Measurements from ENCODE around the gene SOX6. TPM values are rescaled to one million over a fixed set of nuclear protein-coding genes. Genes with fewer than 3 reads are reported as not detected.

SOX6 gene
- total RNA-seq, 1 donor from 2014 or later = 1.6 TPM

DNA sequence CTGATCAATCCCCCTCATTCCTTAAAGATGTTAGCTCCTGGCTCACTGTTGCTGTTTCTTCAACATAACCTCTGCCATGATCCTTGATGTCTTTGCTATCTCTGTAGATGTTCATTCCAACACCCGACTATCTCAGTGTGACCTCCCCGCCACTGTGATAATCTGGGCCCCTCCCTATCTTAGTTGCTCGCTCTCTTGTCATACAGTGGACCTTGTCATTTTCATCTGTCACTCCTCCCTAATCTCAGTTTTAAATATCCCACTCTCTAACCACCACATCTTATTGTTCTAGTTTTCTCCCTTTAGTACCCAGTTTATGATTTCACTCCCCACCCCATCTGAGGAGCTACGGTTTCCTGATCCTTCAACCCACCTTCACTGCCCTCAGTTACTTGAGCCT lies 379.2 kb downstream of the SOX6 start:
- Histone ChIP-seq H3K4me3 (no peak overlapping the region), H3K27ac (no peak overlapping the region), H3K36me3 (no peaks in the 10 kb centered on the region), H3K9me3 (no peaks in the 10 kb centered on the region), H3K27me3 (no peaks in the 10 kb centered on the region), H3K4me1 (no peaks in the 10 kb centered on the region)
- intact Hi-C loops (cut with DNase I) = no loop called here
- TF ChIP-seq, protein P1, sequence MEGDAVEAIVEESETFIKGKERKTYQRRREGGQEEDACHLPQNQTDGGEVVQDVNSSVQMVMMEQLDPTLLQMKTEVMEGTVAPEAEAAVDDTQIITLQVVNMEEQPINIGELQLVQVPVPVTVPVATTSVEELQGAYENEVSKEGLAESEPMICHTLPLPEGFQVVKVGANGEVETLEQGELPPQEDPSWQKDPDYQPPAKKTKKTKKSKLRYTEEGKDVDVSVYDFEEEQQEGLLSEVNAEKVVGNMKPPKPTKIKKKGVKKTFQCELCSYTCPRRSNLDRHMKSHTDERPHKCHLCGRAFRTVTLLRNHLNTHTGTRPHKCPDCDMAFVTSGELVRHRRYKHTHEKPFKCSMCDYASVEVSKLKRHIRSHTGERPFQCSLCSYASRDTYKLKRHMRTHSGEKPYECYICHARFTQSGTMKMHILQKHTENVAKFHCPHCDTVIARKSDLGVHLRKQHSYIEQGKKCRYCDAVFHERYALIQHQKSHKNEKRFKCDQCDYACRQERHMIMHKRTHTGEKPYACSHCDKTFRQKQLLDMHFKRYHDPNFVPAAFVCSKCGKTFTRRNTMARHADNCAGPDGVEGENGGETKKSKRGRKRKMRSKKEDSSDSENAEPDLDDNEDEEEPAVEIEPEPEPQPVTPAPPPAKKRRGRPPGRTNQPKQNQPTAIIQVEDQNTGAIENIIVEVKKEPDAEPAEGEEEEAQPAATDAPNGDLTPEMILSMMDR (IDR thresholded peaks at IDR 0.05) = no peak
- no peak for DNase-seq (ENCODE audit: low spot score in 2 of 2)

DNA sequence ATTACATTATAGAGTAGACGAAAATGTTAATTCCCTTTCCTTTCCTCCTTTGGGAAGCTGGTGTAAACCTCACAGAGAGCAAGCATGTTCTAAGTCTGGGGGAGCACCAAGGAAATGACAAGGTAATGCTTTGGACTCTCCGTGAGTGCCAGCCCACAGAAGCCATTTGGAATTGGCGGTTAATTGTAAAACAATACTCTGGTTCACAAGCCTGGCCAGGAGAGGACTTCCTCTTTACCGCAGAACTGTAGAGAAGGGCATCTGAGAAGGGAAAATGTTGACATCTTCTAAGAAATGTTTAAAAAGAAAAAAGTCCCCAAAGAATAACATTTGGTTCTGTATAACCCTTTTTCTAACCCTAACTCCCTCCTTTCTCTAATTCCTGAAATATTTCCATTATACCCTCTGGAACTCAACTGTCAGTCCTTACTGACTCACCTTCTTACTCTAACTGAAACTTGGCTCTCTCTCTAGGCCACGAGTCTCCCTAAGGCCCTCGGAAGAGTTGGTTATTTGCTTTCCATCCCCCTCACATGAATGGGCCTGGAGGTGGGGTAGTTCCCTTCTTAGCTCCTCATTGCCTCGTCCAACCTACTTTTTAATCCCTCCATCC lies 379.8 kb downstream of the SOX6 start:
- no peaks in the 10 kb centered on the region for H3K4me1 ChIP-seq
- no peak overlapping the region for H3K27ac ChIP-seq
- intact Hi-C loops (cut with DNase I) = no loop called here
- no peaks in the 10 kb centered on the region for H3K9me3 ChIP-seq
- TF ChIP-seq, protein P1 (IDR thresholded peaks at IDR 0.05) = no peak
- no peak overlapping the region for H3K4me3 ChIP-seq
- no peaks in the 10 kb centered on the region for H3K27me3 ChIP-seq
- no peak for DNase-seq (ENCODE audit: low spot score in 2 of 2)
- H3K36me3 ChIP-seq = no peaks in the 10 kb centered on the region

DNA sequence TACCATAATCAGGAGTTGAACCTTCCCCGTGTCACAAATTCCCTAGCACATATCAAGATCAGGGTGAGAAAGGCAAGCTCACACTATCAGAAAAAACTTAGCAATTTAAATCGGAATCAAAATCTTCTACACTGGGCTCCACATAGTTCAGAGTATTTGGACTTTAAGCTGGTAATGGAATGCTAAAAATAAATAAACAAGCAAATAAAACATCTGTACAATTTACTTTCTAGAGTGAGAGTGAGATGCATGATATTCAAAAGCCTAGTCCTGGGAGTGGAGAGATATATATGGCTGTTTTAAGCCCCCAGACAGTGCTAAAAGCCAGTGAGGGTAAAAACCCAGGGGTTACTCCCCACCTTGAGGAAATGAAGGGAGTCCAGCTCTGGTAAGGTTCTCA lies 380.6 kb downstream of the SOX6 start:
- Histone ChIP-seq H3K27me3 (no peaks in the 10 kb centered on the region), H3K27ac (no peak overlapping the region), H3K9me3 (no peaks in the 10 kb centered on the region), H3K4me1 (no peaks in the 10 kb centered on the region), H3K4me3 (no peak overlapping the region), H3K36me3 (no peaks in the 10 kb centered on the region)
- DNase-seq (ENCODE audit: low spot score in 2 of 2) = no peak
- intact Hi-C loops (cut with DNase I) = no loop called here
- TF ChIP-seq, protein P1 (IDR thresholded peaks at IDR 0.05) = no peak

DNA sequence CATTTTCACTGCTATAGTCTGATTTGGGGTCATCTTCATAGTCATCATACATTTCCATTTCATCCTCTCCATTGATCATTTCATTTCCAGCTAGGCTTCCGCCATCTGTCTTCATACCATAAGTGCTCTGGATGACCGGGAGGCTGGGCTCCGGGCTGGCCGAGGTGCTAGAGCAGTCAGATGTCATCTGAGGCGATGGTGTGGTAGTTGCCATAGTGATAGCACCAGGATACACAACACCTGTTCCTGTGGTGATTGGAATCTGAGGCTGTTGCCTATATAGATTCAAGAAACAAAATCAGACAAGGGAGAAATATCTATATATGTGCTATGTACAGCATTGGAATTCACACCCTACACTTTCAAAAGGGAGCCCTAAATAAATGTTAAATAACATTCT lies 383.5 kb downstream of the SOX6 start:
- Histone ChIP-seq H3K9me3 (no peaks in the 10 kb centered on the region), H3K27ac (no peak overlapping the region), H3K36me3 (no peaks in the 10 kb centered on the region), H3K4me1 (peaks cover 0 to 18% of the 10 kb centered on the region in 2 donors), H3K4me3 (no peak overlapping the region), H3K27me3 (no peaks in the 10 kb centered on the region)
- intact Hi-C loops (cut with DNase I) = no loop called here
- no peak for DNase-seq (ENCODE audit: low spot score in 2 of 2)
- TF ChIP-seq, protein P1 (IDR thresholded peaks at IDR 0.05) = no peak

DNA sequence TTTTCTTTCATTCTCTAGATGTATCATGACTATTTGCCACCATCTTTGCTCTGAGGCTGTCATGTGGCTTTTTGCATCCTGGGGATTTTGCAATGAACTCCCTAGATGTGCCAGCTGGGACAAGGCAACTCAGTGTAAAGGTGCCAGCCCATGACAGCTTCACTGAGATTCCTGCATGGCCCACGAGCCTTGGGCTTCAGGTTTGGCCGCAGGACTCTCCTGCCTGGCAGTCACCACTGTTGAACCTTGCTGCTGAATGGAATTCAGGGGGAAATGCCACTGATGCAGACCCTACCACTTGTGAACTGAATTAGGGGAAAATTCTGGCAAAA lies 385.2 kb downstream of the SOX6 start:
- H3K4me1 ChIP-seq = peaks cover 0 to 21% of the 10 kb centered on the region in 2 donors
- H3K36me3 ChIP-seq = no peaks in the 10 kb centered on the region
- H3K27me3 ChIP-seq = no peaks in the 10 kb centered on the region
- no peak overlapping the region for H3K4me3 ChIP-seq
- DNase-seq (ENCODE audit: low spot score in 2 of 2) = no peak
- intact Hi-C loops (cut with DNase I) = no loop called here
- H3K27ac ChIP-seq = no peak overlapping the region
- no peaks in the 10 kb centered on the region for H3K9me3 ChIP-seq
- TF ChIP-seq, protein P1 (IDR thresholded peaks at IDR 0.05) = no peak

Data from ascending aorta (tissue), 2 donors.